A673 (cell line): ENCODE results near the gene B2M. TPM values are rescaled to one million over a fixed set of nuclear protein-coding genes. Genes with fewer than 3 reads are reported as not detected.
"Not testable (repeated sequence)": the region's sequence is repeated elsewhere in the genome, so short reads cannot be mapped to it uniquely, and the experiment has no call there.

Experiments used
- BruUV-seq: library from RNA; stranded (reverse); fragments of 400-500 nt; replicated peaks from 2 replicates; lab custom pipeline; 2021; lab: Mats Ljungman, UMichigan
- CTCF ChIA-PET: fragments of 300-600 bp; sonication (Branson Sonifier 250); formaldehyde crosslinking; loops from one replicate; lab custom pipeline; 2022; ENCODE audit warnings: antibody characterized with exemption; lab: Charles Lee
- POLR2A ChIA-PET: fragments of 300-600 bp; sonication (Branson Sonifier 250); formaldehyde crosslinking; loops from one replicate; lab custom pipeline; 2022; ENCODE audit warnings: antibody characterized with exemption; ENCODE audit not compliant: low non-redundant PET; lab: Charles Lee
- DNase-seq: peaks from one replicate; pipeline ENCODE4 v3.0.0-alpha.2; 2015; ENCODE audit warnings: low spot score
- H3K27ac ChIP-seq: fragments of 200-600 bp; sonication (generic); 2 replicates; pipeline ENCODE4 v1.5.1; 2016; ENCODE audit warnings: mixed run types, low read depth, mild to moderate bottlenecking, mixed read lengths, antibody characterized with exemption, low read length; ENCODE audit not compliant: poor library complexity, severe bottlenecking
- H3K27me3 ChIP-seq: fragments of 200-600 bp; sonication (generic); replicated peaks from 2 replicates; pipeline ENCODE4 v1.6.1; 2017; ENCODE audit warnings: mixed run types, low read depth, mild to moderate bottlenecking, mixed read lengths, antibody characterized with exemption, low read length; ENCODE audit not compliant: insufficient read depth, poor library complexity
- H3K36me3 ChIP-seq: fragments of 200-600 bp; sonication (generic); 2 replicates; pipeline ENCODE4 v1.6.1; 2016; ENCODE audit warnings: mixed run types, mild to moderate bottlenecking, mixed read lengths, antibody characterized with exemption, low read length; ENCODE audit not compliant: insufficient read depth, poor library complexity, severe bottlenecking
- H3K4me1 ChIP-seq: fragments of 200-600 bp; sonication (generic); 2 replicates; pipeline ENCODE4 v1.6.1; 2017; ENCODE audit warnings: mixed run types, mild to moderate bottlenecking, mixed read lengths, antibody characterized with exemption, low read length; ENCODE audit not compliant: insufficient read depth, poor library complexity, severe bottlenecking
- H3K4me3 ChIP-seq: fragments of 200-600 bp; sonication (generic); 2 replicates; pipeline ENCODE4 v1.5.1; 2016; ENCODE audit warnings: low read depth, mixed run types, mild to moderate bottlenecking, mixed read lengths, low read length; ENCODE audit not compliant: poor library complexity, severe bottlenecking
- H3K9me3 ChIP-seq: fragments of 200-600 bp; sonication (generic); 2 replicates; pipeline ENCODE4 v1.6.1; 2016; ENCODE audit warnings: mixed run types, low read depth, mild to moderate bottlenecking, mixed read lengths, antibody characterized with exemption, low read length; ENCODE audit not compliant: poor library complexity, severe bottlenecking
- CTCF ChIP-seq: fragments of 300-800, 200-600 bp; sonication (generic); conservative IDR thresholded peaks from 2 replicates; pipeline ENCODE4 v1.5.1; 2017; ENCODE audit warnings: low read depth, mild to moderate bottlenecking, antibody characterized with exemption, low read length, moderate library complexity, mixed read lengths
- EZH2 ChIP-seq: fragments of 200-600 bp; sonication (generic); IDR thresholded peaks from 2 replicates; pipeline ENCODE4 v1.6.1; 2017; ENCODE audit warnings: borderline replicate concordance, low read depth, mild to moderate bottlenecking, mixed read lengths, antibody characterized with exemption, low read length; ENCODE audit not compliant: poor library complexity, severe bottlenecking
- intact Hi-C: fragments of 100-400 bp; cut with micrococcal nuclease; formaldehyde crosslinking; loops from one replicate; pipeline ENCODE4 v1.10.0; 2022; ENCODE audit not compliant: unreplicated experiment
- total RNA-seq: library from RNA; stranded (reverse); gene quantifications from 2 replicates; pipeline ENCODE4 v1.2.3, GENCODE V29; 2021

The B2M gene
- total RNA-seq, 1 experiment from 2014 or later: 1,873 TPM

GRCh38 chr15:44738340-44738984 lies 27.1 kb downstream of the B2M start:
- intact Hi-C loops: loop anchor here (1.0 to 2.0 kb wide), 2 partner anchors 75 to 154 kb away; partner anchors contain the start of gene SPG11
- peaks cover 30% of the 10 kb centered on the region for H3K4me1 ChIP-seq
- peak; percentile 85 for DNase-seq
- ChIA-PET POLR2A (interaction anchor here (1.3 kb wide), 1 partner anchor 25 kb away, joined by 4 read pairs; no protein-coding TSS in a partner anchor), CTCF (interaction anchor here (1.0 to 3.3 kb wide), 6 partner anchors 12 to 159 kb away, joined by 3 to 17 read pairs (median 11); partner anchors contain the start of gene SPG11)
- H3K9me3 ChIP-seq: no peaks in the 10 kb centered on the region
- H3K27me3 ChIP-seq: no peaks in the 10 kb centered on the region
- no peaks in the 10 kb centered on the region for H3K36me3 ChIP-seq
- no TSS peak for BruUV-seq
- TF ChIP-seq CTCF (peak; percentile 81), EZH2 (no peak)
- no peak overlapping the region for H3K27ac ChIP-seq
- no peak overlapping the region for H3K4me3 ChIP-seq

- DNase-seq, BruUV-seq, H3K27me3 ChIP-seq, H3K36me3 ChIP-seq, CTCF ChIA-PET, POLR2A ChIA-PET, H3K27ac ChIP-seq, H3K4me3 ChIP-seq, H3K9me3 ChIP-seq: not testable (repeated sequence)
- peaks cover 30% of the 10 kb centered on the region for H3K4me1 ChIP-seq
- intact Hi-C loops: loop anchor here (2.0 kb wide), 1 partner anchor 155 kb away; no protein-coding TSS in a partner anchor
Observed at GRCh38 chr15:44739222-44739847, 28.0 kb downstream of the B2M start.

- H3K27me3 ChIP-seq, H3K4me3 ChIP-seq, H3K27ac ChIP-seq, H3K9me3 ChIP-seq, CTCF ChIA-PET, DNase-seq, BruUV-seq, H3K36me3 ChIP-seq, POLR2A ChIA-PET, H3K4me1 ChIP-seq, intact Hi-C loops: not testable (repeated sequence)
Observed at GRCh38 chr15:44743454-44743853, 32.1 kb downstream of the B2M start.

- intact Hi-C loops: no loop called here
- BruUV-seq: no TSS peak
- CTCF ChIA-PET: no interaction called here
- DNase-seq: no peak
- Histone ChIP-seq H3K36me3 (no peaks in the 10 kb centered on the region), H3K27me3 (no peaks in the 10 kb centered on the region), H3K4me1 (no peaks in the 10 kb centered on the region), H3K4me3 (no peak overlapping the region), H3K27ac (no peak overlapping the region), H3K9me3 (peaks cover 15% of the 10 kb centered on the region)
- no peak for TF ChIP-seq CTCF
- POLR2A ChIA-PET: no interaction called here
Observed at GRCh38 chr15:44753345-44753744, 42.0 kb downstream of the B2M start.
